ENCODE results near the gene RAD51. TPM values are rescaled to one million over a fixed set of nuclear protein-coding genes. Genes with fewer than 3 reads are reported as not detected.

RAD51 gene
- total and polyA plus RNA-seq, 5 donors, result 0.20 to 1.4 (median 0.42) TPM

GRCh38 chr15:40688932-40689799, 5.8 kb upstream of the RAD51 start:
- 88% methylated on average over 9 of the region's 9 CpGs for WGBS

DNA sequence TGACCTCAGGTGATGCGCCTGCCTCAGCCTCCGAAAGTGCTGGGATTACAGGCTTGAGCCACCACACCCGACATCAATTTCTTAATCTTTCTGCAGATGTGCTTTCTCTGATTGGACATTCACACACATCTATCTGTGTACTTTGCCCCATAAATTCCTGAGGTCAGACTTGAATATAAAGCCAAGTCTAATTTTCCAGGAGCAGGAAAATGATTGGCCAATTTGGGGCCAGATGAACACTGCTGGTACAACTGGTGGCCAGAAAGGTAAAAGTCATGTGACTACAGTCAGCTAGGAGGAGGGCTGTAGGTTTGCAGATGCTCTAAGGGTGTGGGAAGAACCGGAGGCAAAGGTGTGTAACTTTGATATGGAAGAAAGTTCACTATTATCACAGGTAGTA, 3.2 kb upstream of the RAD51 start:
- H3K27me3 ChIP-seq (ENCODE audit: control insufficient read depth, insufficient read depth), result no peaks in the 10 kb centered on the region
- intact Hi-C loops (cut with DNase I), result loop anchor here in 1 of 4 donors (10.0 kb wide), 1 partner anchor 203 kb away; the partner anchor contains the start of gene VPS18
- no peak overlapping the region for H3K4me3 ChIP-seq (ENCODE audit: low read length)
- no peak for DNase-seq
- H3K4me1 ChIP-seq (ENCODE audit: control insufficient read depth, insufficient read depth, low read length), result peaks cover 7% of the 10 kb centered on the region
- no peaks in the 10 kb centered on the region for H3K9me3 ChIP-seq (ENCODE audit: control insufficient read depth, low read length)
- no peak overlapping the region for H3K27ac ChIP-seq (ENCODE audit: low read length)
- WGBS, result 92% methylated on average over 4 of the region's 4 CpGs
- no peak for ATAC-seq

More at GRCh38 chr15:40688932-40689799, 5.8 kb upstream of the RAD51 start:
- Histone ChIP-seq H3K9me3 (ENCODE audit: control insufficient read depth, low read length) (no peaks in the 10 kb centered on the region), H3K27ac (ENCODE audit: low read length) (no peak overlapping the region), H3K27me3 (ENCODE audit: control insufficient read depth, insufficient read depth) (no peaks in the 10 kb centered on the region), H3K4me1 (ENCODE audit: control insufficient read depth, insufficient read depth, low read length) (peaks cover 5% of the 10 kb centered on the region), H3K4me3 (ENCODE audit: low read length) (no peak overlapping the region)
- intact Hi-C loops (cut with DNase I), result no loop called here
- DNase-seq (no peak), ATAC-seq (no peak)

DNA sequence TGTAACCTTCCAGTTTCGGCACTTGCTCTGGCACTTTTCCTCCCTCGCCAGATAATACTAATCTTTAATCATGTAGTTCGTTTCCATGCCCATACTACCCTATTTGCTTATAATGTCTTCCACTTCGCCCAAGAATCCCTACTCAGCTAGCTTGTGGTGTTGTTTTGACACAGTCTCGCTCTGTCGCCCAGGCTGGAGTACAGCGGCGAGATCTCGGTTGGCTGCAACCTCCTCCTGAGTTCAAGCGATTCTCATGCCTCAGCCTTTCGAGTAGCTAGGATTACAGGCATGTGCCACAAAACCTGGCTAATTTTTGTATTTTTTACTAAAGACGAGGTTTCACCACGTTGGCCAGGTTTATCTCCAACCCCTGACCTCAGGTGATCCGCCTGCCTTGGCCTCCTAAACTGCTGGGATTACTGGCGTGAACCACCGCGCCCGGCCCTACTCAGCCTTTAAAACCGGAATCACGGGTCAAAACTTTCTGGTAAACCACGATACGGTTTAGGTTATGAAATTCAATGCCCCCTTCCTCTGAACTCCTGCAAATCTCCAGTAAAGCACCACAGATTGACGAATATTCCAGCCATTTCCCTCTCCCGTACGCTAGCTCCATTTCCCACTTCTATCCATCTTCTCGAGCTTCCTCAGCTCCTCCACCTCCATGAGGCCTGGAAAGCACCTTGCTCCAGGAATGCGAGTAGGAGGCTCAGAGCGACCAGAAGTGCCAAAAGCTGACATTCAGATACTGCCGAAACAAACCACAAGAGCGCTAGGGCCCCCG, 878 bp upstream of the RAD51 start:
- peaks cover 7% of the 10 kb centered on the region for H3K4me1 ChIP-seq (ENCODE audit: control insufficient read depth, insufficient read depth, low read length)
- H3K27me3 ChIP-seq (ENCODE audit: control insufficient read depth, insufficient read depth), result no peaks in the 10 kb centered on the region
- H3K27ac ChIP-seq (ENCODE audit: low read length), result peak overlapping the region; percentile 98
- no peaks in the 10 kb centered on the region for H3K9me3 ChIP-seq (ENCODE audit: control insufficient read depth, low read length)
- ATAC-seq (no peak), DNase-seq (no peak)
- intact Hi-C loops (cut with DNase I), result loop anchor here in 1 of 4 donors (10.0 kb wide), 1 partner anchor 201 kb away; the partner anchor contains the start of gene VPS18
- WGBS, result 31% methylated on average over 31 of the region's 31 CpGs
- peak overlapping the region; percentile 72 for H3K4me3 ChIP-seq (ENCODE audit: low read length)

DNA sequence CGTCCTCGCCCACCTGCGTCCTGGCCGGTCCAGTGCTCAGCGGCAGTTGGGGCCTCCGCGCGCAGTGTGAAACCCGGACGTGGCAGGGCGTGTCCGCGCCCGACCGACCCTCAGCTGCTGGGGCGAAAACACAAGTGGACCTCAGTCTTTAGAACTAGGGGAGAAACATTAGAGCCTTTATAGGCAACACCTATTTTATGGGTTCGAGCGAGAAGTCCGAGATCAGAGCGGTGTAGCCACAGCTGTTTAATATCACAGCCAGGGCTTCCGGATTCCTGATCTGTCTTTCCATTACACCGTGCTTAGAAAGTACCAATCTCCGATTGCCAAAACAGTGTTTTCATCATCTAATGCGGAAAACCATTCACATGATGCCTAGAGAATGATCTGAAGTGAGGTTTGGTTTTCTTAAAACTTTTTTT, 506 bp downstream of the RAD51 start:
- Histone ChIP-seq H3K9me3 (ENCODE audit: control insufficient read depth, low read length) (no peaks in the 10 kb centered on the region), H3K27ac (ENCODE audit: low read length) (no peak overlapping the region), H3K4me3 (ENCODE audit: low read length) (peak overlapping the region; percentile 72), H3K27me3 (ENCODE audit: control insufficient read depth, insufficient read depth) (no peaks in the 10 kb centered on the region), H3K4me1 (ENCODE audit: control insufficient read depth, insufficient read depth, low read length) (peaks cover 7% of the 10 kb centered on the region)
- DNase-seq, result no peak
- ATAC-seq, result peak; percentile 6 to 38
- intact Hi-C loops (cut with DNase I), result loop anchor here in 1 of 4 donors (10.0 kb wide), 1 partner anchor 199 kb away; the partner anchor contains the start of gene VPS18
- WGBS, result under 1% methylated on average over 24 of the region's 24 CpGs

GRCh38 chr15:40696228-40696627, 1.3 kb downstream of the RAD51 start:
- WGBS, result 81% methylated on average over 11 of the region's 11 CpGs
- no peak for DNase-seq
- Histone ChIP-seq H3K4me3 (ENCODE audit: low read length) (no peak overlapping the region), H3K27ac (ENCODE audit: low read length) (no peak overlapping the region), H3K9me3 (ENCODE audit: control insufficient read depth, low read length) (no peaks in the 10 kb centered on the region), H3K27me3 (ENCODE audit: control insufficient read depth, insufficient read depth) (no peaks in the 10 kb centered on the region), H3K4me1 (ENCODE audit: control insufficient read depth, insufficient read depth, low read length) (peaks cover 7% of the 10 kb centered on the region)
- ATAC-seq, result no peak
- intact Hi-C loops (cut with DNase I), result loop anchor here in 1 of 4 donors (10.0 kb wide), 1 partner anchor 199 kb away; the partner anchor contains the start of gene VPS18

- Histone ChIP-seq H3K27ac (ENCODE audit: low read length) (no peak overlapping the region), H3K4me1 (ENCODE audit: control insufficient read depth, insufficient read depth, low read length) (peaks cover 7% of the 10 kb centered on the region), H3K27me3 (ENCODE audit: control insufficient read depth, insufficient read depth) (no peaks in the 10 kb centered on the region), H3K9me3 (ENCODE audit: control insufficient read depth, low read length) (no peaks in the 10 kb centered on the region), H3K4me3 (ENCODE audit: low read length) (no peak overlapping the region)
- 95% methylated on average over 7 of the region's 7 CpGs for WGBS
- ATAC-seq (no peak), DNase-seq (no peak)
- intact Hi-C loops (cut with DNase I), result loop anchor here in 1 of 4 donors (10.0 kb wide), 1 partner anchor 197 kb away; the partner anchor contains the start of gene VPS18
Measured at GRCh38 chr15:40697916-40698315, 2.9 kb downstream of the RAD51 start.

- H3K27ac ChIP-seq (ENCODE audit: low read length), result no peak overlapping the region
- ATAC-seq, result no peak
- 92% methylated on average over 7 of the region's 7 CpGs for WGBS
Measured at GRCh38 chr15:40702077-40702476, 7.1 kb downstream of the RAD51 start.

GRCh38 chr15:40706121-40706520, 11.1 kb downstream of the RAD51 start:
- intact Hi-C loops (cut with DNase I), result no loop called here
- no peak for ATAC-seq
- no peak for DNase-seq
- Histone ChIP-seq H3K27me3 (ENCODE audit: control insufficient read depth, insufficient read depth) (no peaks in the 10 kb centered on the region), H3K27ac (ENCODE audit: low read length) (no peak overlapping the region), H3K4me3 (ENCODE audit: low read length) (no peak overlapping the region), H3K4me1 (ENCODE audit: control insufficient read depth, insufficient read depth, low read length) (no peaks in the 10 kb centered on the region), H3K9me3 (ENCODE audit: control insufficient read depth, low read length) (no peaks in the 10 kb centered on the region)
- WGBS, result 97% methylated on average over 2 of the region's 2 CpGs

More at GRCh38 chr15:40702077-40702476, 7.1 kb downstream of the RAD51 start:
- Histone ChIP-seq H3K4me1 (ENCODE audit: control insufficient read depth, insufficient read depth, low read length) (no peaks in the 10 kb centered on the region), H3K4me3 (ENCODE audit: low read length) (no peak overlapping the region), H3K27me3 (ENCODE audit: control insufficient read depth, insufficient read depth) (no peaks in the 10 kb centered on the region), H3K9me3 (ENCODE audit: control insufficient read depth, low read length) (no peaks in the 10 kb centered on the region)
- no peak for DNase-seq
- intact Hi-C loops (cut with DNase I), result no loop called here

- ATAC-seq (no peak), DNase-seq (no peak)
- 43% methylated on average over 2 of the region's 2 CpGs for WGBS
- Histone ChIP-seq H3K27me3 (ENCODE audit: control insufficient read depth, insufficient read depth) (no peaks in the 10 kb centered on the region), H3K9me3 (ENCODE audit: control insufficient read depth, low read length) (no peaks in the 10 kb centered on the region), H3K27ac (ENCODE audit: low read length) (no peak overlapping the region), H3K4me3 (ENCODE audit: low read length) (no peak overlapping the region), H3K4me1 (ENCODE audit: control insufficient read depth, insufficient read depth, low read length) (no peaks in the 10 kb centered on the region)
- intact Hi-C loops (cut with DNase I), result no loop called here
Measured at GRCh38 chr15:40714144-40714543, 19.2 kb downstream of the RAD51 start.

DNA sequence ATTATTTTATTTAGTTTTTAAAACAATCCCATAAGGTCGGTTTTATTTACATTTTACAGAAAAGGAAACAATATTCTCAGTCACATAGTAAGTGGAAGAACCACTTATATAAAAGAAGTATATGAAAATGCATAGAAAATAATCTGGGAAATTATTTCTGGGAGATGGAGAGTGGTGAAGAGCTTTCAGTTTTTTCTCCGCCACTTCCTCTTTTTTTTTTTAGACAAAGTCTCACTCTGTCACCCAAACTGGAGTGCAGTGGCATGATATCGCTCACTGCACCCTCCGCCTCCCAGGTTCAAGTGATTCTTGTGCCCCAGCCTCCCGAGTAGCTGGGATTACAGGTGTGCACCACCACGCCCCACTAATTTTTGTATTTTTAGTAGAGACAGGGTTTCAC, 21.2 kb downstream of the RAD51 start:
- Histone ChIP-seq H3K9me3 (ENCODE audit: control insufficient read depth, low read length) (no peaks in the 10 kb centered on the region), H3K27ac (ENCODE audit: low read length) (no peak overlapping the region), H3K4me1 (ENCODE audit: control insufficient read depth, insufficient read depth, low read length) (no peaks in the 10 kb centered on the region), H3K27me3 (ENCODE audit: control insufficient read depth, insufficient read depth) (no peaks in the 10 kb centered on the region), H3K4me3 (ENCODE audit: low read length) (no peak overlapping the region)
- 96% methylated on average over 6 of the region's 6 CpGs for WGBS
- DNase-seq (no peak), ATAC-seq (no peak)
- intact Hi-C loops (cut with DNase I), result no loop called here

DNA sequence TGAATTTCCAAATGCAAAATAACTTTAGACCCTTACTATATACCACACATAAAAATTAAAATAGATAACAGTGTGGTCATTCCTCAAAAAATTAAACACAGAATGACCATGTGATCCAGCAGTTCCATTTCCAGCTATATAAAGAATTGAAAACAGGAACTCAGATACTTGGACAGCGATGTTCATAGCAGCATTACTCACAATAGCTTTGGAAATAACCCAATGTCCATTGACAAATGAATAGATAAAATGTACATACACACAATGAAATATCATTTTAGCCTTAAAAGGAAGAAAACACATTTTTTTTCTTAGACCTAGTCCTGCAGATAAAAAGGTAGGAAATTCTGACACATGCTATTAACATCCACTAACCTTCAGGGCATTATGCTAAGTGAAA, 26.7 kb downstream of the RAD51 start:
- Histone ChIP-seq H3K27ac (ENCODE audit: low read length) (no peak overlapping the region), H3K9me3 (ENCODE audit: control insufficient read depth, low read length) (no peaks in the 10 kb centered on the region), H3K4me3 (ENCODE audit: low read length) (no peak overlapping the region), H3K4me1 (ENCODE audit: control insufficient read depth, insufficient read depth, low read length) (no peaks in the 10 kb centered on the region), H3K27me3 (ENCODE audit: control insufficient read depth, insufficient read depth) (no peaks in the 10 kb centered on the region)
- DNase-seq (no peak), ATAC-seq (no peak)
- 55% methylated on average over 1 of the region's 1 CpG for WGBS
- intact Hi-C loops (cut with DNase I), result no loop called here

Data from right cardiac atrium (tissue), 5 donors.